Dermis blood vessel endothelial cell (primary cell): Measurements from ENCODE around the gene KCNN3. TPM values are rescaled to one million over a fixed set of nuclear protein-coding genes. Genes with fewer than 3 reads are reported as not detected.

Experiments
- DNase-seq: peaks from one replicate; pipeline ENCODE4 v3.0.0; 2010
- total RNA-seq: library from RNA; depleted of rRNA; stranded (reverse); fragments of >200 nt; gene quantifications from 2 replicates; pipeline ENCODE4 v1.2.3, GENCODE V29; 2014

Gene KCNN3
- total RNA-seq, 1 donor from 2014 or later: 1.7 TPM

DNA sequence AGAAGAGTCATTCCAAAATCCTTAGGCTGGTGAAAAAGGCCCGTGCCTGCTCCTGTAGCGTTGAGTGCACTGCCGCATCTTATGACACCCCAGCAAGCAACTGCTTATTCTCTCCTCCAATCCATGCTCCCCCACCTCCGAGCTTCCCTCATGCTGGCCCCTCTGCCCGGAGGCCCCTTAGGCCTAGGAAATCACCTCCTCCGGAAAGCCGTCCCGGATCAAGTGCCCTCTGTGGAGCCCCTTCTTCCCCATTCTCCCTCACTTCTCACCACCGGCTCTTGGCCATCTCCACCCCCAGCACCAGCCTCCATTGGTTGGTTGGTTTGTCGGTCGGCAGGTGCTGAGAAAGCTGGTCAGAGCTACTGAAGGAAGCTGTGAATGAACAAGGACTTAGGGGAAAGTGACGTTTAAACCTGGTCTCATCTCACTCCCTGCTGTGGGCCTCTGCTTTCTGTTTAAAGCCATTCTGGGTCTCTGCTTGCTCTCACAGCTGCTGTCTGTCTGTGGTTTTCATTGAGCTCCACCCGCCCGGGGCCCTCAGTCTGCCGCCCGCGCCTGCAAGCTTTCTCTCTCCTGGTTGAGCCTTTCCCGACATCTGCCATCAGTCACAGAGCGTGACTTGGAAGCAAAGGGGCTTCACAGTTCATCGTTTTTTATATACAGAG, 122.2 kb downstream of the KCNN3 start:
- DNase-seq: no peak

DNA sequence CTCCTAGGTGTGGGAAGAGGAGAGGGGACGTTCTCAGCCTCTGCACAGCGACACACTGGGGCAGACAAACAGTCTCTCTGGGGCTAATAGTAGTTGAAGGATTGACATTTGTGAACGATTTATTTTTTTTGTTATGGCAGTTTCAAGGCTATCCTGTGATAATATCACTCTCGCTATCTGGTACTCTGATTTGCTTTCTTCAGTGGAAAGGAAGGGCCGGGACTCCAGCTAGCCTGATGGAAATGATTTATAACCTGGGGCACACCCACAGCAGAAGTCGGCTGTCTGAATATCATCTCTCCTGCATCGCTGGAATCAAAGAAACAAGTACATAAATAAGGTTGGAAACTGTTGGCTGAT, 122.7 kb downstream of the KCNN3 start:
- no peak for DNase-seq

GRCh38 chr1:154746622-154747299, 123.3 kb downstream of the KCNN3 start:
- DNase-seq: no peak

DNA sequence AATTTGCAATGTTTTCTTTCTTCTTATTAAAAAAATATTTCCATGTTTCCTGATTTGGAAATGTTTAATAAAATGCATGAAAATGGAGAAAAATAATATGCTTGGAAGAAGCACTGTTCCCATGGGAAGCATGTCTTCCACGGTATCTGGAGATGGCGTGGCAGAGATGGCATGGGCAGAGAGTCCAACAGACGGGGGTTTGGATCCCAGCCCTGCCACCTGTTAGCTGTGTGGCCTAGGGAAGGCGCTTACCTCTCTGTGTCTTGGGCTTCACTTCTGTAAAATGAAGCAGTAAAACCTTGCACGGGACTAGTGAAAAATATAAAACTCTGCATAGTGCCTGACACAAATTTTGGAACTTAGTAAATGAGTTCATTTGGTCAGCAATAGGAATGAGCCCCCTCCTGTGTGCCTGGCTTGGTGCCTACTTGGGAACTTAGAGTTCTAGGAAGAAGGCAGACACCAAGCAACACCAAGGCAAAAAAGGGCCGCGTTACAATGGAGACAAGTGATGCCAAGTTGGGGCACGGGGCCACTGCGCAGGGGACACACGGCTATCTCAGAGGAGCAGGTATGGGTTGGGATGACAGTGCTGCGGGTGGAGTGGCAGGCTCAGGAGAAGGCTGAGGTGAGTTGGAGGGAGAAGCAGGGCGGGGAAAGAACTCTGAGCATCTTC, 124.2 kb downstream of the KCNN3 start:
- no peak for DNase-seq

DNA sequence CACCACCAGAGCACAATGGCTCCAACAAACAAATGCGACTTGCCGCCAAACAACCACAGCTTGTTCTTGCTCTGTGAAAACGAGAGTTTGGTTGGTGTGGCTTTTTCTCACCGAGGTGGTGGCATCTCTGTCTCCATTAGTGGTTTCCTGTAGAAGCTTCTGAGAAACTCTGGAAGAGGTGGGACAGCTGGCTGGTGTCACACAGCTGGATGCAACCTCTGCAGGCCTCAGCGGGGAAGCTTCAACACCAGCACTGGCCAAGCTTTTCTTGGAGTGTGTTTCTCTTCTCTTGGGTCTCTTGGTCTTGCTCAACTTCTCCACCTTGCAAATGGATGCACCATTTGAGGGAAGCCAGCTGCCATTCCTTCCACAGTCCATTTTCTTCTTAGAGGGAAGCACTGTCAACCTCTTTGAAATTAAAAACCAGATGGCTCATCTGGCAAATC, 124.8 kb downstream of the KCNN3 start:
- no peak for DNase-seq

DNA sequence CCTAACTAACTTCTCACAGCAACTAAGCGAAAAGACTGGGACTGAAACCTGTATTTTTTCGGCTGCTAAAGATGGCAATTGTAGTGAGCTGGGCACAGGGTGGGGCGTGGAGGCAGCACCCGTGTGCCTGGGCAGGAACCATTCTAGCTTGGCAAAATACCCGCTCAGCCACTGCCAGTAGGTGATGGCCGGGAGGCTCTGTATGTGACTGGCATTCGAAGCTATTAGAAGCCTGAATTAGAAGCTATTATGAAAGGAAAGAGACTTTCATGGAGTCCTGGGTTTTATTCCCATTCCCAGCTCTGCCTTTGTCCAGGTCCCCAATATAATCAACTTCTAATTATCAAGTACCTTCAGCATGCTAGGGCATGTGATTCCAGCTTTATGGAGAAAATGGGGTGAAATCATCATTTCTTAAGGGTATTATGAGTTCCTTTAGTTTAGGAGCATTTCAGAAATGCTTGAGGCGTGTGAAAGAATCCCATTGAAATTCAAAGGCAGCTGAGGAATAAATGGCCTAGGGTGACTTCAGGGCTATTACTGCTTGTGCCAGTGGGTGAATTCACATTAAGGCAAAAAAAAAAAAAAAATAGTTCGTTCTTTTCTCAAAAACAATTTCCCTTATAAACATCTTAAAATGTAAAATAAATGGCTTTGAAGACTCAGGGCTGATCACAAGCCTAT, 125.6 kb downstream of the KCNN3 start:
- no peak for DNase-seq

- no peak for DNase-seq
These were observed 126.5 kb downstream of the KCNN3 start for GRCh38 chr1:154743526-154744036.

DNA sequence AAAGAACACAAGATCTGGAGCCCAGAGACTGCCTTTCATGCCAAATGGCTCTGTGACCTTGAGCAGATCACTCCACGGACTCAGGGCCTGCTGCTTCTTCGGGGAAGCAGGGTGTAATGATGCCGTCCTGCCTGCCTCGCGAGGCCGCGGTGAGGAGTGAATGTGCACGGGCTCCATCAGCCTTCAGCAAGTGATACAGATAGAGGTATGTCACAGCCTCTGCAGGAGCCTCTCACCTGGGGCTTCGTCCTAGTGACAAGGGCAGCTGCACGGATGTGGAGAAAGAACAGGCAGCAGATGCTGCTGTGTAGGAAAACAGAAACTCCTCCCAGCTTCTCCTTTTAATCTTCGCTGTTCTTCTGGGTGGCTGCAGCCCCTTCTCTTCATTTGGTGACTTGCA, 127.5 kb downstream of the KCNN3 start:
- no peak for DNase-seq

DNA sequence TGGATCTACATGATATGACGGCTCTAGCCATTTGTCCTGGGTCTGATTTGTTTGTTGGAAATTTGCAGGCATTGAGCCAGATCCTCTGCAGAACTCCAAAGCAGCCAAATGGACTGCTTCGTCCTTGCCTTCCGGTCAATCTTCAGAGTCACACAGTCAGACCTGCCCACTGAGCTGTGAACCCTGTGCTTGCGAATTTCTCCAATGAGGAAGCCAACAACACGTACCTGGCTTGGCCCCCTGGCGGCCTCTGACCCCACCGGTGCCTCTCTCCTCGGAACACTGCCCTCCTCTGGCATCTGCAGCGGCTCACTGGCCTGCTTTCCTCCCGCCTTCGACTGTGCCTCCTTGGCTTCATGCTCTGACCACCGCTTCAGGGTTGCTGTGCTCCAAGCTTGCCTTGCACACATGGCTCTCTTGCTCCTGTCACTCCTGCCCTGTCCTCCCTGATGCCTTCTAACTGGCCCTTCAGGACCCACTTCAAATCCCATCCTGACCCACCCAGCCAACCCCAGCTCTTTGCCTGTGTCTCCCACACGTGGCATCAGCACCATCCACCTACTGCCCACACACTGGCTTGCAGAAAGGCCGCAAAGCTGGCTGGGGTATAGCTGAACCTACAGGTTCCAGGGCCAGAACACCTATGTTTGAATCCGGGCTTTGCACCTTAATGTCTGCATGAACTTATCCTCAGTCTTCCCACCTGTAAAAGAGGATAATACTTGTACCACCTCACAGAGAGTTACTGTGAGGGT, 128.2 kb downstream of the KCNN3 start:
- no peak for DNase-seq

DNA sequence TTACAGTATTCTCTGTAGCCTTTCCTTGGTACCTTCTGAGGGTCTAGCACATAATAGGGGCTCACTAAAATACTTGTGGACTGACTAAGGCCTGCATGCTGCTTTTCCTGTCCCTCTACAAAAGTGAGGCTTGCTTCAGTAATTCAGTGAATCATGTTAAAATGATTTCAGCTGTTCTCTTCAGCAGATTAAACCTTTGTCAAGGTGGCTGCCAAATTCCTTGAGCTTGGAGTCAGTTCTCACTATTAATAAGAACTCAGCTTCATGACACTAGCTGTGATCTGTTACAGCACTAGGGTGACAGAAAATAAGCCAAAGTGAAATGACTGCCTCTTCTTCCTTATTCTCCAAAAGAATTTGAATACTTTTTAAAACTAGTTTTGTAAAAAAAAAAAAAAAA, 128.8 kb downstream of the KCNN3 start:
- DNase-seq: no peak

DNA sequence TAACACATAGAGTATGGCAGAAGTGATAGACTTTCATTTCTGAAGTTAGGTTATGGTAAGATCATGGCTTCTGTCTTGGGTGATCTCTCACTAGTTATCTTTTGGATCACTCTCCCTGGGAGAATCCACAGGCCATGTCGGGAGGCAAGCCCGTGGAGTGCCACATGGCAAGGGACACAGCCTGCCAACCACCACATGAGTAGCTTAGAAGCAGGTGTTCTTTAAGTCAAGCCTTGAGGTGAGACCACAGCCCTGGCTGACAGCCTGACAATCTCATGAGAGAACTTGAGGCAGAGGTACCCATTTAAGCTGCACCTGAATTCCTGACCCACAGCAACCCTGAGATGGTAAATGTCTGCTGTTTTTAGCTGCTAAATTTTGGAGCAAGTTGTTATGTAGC, 130.4 kb downstream of the KCNN3 start:
- no peak for DNase-seq

- peak; percentile 39 for DNase-seq
These were observed 133.2 kb downstream of the KCNN3 start for GRCh38 chr1:154736841-154737240.

- DNase-seq: no peak
These were observed 134.3 kb downstream of the KCNN3 start for GRCh38 chr1:154735804-154736168.

DNA sequence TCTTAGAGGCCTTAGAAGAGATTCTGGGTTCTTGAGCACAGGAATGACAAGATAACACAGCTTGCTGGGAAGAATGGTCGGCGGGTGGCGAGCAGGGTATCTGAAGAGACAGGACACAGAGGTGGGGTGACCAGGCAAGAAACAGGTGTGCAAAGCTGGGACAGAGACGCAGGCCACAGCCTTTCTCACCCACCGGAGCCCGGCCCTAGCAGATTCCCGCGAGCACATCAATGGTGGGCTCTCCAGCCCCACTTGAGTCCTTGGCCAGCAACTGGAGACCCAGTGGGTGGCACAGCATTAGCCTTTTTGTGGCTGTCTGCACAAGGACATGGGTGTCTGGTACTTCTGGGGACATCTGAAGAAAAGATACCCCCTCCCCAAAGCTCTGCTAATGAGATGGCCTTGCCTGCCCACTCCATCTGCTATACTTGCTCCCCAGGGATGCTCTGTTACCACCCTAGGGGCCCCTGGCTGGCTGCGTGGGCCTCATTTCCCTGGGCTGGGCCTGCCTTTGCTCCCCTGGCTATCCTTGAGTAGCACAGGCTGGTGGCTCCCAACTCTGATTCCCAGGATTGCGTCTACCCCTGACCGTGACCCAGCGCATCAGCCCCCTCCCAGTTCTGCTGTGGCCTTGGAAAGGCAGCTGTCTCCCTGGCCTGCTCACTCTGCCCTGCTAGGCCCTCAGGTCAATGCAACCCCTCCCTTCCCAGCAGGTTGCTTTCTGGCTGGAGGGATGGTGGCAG, 134.8 kb downstream of the KCNN3 start:
- no peak for DNase-seq

GRCh38 chr1:154733621-154734020, 136.5 kb downstream of the KCNN3 start:
- no peak for DNase-seq

DNA sequence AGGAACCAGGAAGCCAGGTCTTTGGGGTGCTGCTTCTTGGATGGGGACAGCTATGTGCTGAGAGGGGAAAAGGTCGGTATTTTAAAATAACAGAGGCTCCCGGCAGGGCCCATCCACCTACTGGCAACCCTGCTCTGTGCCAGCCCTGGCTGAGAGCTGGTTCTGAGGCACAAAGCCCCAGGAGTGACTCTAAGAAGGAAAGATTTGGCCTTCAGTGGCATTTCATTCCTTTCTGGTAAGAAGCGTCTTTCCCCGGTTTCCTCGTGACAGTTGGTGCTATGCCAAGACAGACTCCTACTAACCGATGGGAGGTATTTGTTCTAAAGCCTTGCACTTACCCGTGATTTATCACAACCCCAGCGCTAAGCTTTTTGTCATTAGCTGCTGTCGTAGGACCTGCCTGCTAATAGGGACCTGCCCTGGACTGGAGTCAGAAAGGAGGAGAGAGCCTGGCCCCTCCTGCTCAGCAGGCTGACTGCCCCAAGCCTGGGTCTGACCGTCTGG, 139.0 kb downstream of the KCNN3 start:
- DNase-seq: peak; percentile 70

GRCh38 chr1:154730259-154730658, 139.8 kb downstream of the KCNN3 start:
- DNase-seq: peak; percentile 97

DNA sequence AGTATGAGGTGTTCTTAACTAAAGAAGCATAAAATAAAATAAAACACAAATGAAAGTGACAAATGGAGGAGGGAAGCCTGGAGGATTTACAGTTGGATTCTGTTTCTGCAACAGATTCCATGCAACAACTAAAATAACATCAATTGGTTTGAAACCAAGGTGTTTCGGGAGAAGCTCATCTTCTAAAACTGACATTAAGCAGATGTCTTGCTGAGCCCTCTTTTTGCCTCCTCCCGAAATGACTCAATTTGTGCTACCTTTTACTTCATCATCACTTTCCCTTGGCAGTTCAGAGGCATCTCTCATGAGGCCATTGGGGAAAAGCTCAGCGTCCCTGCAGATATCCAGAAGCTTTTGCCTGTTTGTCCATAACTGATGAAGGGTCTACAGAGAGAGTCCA, 140.5 kb downstream of the KCNN3 start:
- DNase-seq: peak; percentile 17

GRCh38 chr1:154729031-154729442, 141.0 kb downstream of the KCNN3 start:
- peak; percentile 88 for DNase-seq

DNA sequence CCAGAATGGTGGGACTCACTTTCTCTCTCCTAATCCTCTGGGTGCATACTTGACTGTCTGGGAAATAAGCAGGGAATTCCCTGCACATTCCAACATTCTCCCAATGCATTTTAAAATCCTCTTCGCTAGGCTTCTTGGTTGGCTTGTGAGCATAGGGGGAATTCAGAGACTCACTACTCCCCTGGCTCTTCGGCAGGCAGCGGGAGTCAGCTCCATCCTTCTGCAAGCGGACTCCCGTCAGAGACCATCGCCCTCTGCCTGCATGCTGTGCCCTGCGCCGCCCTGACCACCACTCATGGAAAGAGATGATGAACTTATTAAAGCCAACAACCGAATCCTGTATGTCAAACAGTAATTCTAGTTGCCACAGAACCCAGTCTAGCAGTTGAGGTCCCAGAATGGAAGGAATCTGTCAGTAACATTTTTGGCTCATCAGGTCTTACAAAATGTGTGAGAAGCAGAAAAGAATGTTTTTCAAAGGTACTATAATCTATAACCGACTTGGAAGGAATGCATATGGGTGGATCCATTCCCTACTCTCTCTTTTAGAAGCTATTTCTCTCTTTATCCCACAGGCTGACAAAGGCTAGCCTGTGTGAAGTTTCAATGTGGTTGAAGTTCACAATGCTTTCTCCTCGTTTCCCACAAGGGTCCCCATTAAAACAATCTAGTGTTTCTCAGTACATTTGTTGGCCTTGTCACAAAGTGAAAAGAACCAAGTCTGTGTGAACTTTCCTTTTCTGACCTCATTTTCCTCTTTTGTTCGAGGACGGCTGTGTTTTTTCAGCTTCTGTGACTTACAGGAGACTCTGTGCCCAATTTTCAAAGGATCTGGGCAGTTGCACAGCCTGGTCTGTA, 143.0 kb downstream of the KCNN3 start:
- no peak for DNase-seq

GRCh38 chr1:154726443-154726842, 143.6 kb downstream of the KCNN3 start:
- DNase-seq: peak; percentile 59
